CD4-positive, alpha-beta T cell treated with Interferon alpha-2 for 1 hour (primary cell): ENCODE data around the gene EVA1C.

Experiments
- DNase-seq, 2 donors: peaks; one replicate each; pipeline ENCODE4 v3.0.0-alpha.2; 2020 to 2022

EVA1C gene

DNA sequence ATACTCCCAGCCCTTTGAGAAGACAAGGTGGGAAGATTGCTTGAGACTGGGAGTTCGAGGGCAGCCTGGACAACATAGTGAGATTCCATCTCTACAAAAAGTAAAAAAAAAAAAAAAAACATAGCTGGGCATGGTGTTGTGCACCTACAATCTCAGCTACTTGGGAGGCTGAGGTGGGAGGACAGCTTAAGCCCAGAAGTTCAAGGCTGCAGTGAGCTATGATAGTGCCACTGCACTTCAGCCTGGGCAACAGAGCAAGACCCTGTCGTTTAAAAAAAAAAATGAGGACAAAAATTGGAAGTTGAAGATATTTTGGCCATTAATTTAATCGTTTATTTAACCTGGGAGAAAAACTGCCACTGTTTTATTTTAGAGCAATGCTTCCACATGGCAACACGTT lies 20.8 kb upstream of the EVA1C start:
- no peak for DNase-seq

DNA sequence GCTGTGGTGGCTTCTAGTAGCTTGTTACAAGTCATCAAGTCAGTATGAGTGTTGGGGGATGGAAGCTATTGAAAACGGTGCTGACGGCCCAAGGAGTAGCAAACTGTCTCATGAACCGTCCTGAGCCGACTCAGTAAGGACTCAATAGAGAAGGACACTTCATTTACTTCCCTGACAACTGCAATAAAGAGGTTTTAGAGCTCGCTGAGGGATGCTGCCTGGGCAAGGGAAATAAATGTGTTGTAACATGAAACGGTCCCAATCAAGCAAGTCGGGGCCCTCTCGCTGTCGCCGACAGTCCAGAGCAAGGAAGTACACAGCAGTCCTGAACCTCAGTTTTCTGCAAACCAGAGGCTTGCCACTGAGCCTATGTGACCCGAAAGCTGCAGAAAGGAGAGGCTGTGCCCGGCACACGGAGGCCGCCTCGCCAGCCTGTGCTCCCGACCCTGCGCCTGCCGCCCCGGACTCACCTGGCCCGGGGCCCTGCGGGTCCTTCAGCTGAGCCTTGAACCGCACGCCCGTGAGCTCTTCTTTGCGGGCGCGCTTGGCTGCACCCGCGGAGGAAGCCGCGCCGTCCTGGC lies 20.1 kb upstream of the EVA1C start:
- DNase-seq = no peak

DNA sequence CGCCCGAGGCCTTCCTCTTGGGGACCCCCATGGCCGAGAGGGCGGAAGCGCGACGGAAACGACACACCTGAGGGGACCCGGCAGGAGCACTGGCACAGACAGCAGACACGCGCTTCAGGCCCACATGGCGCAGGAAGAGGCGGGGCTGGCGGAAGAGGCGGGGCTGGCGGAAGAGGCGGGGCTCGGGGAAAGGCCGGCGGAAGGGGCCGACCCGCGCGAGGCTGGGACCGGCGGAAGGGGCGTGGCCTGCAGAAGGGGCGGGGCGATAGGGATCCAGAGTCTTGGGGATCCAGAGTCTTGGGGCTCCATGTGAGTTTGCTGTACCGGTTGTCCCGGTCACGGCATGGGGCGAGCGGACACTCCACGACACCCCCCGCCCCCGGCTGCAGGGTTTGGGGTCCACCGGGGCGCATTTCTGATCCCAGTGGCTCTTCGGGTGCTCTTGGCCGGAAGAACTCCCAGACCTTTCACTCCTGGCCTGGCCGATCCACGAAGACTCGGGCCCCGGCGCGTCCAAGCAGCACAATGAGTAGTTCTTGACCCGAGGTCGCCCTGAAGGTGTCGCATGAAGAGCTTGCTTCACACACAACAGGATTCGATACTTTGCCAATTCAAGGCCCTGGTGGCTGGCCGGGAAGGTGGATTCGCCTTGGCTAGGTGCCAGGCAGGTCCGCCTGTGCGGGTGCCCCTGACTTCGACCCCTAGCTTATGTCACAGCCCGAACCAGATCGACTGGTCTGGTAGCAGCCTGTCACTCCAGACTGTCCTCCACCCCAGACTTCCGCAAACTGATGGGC lies 19.4 kb upstream of the EVA1C start, which contains the start of gene URB1:
Gene URB1, minus strand, starts transcription at position 133 of the 797 bp plus-strand sequence. Its CDS starts 102 bp downstream, at position 31.
- DNase-seq = peak; percentile 93 to 96

DNA sequence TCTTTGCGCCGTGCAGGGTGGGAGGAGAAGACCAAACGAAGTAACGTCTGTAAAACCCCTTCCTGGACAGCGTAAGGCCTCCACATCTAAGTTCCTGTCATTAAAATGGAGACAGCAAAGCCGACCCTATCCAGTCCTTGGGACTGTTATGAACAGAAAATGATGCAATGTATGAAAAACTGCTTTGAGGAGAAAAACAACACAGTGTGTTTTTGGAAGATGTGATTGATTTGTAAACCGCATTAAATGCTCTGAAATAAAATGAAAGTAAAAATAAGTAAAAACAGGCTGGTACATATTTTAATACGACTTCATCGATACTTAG lies 18.9 kb upstream of the EVA1C start:
- DNase-seq = no peak

DNA sequence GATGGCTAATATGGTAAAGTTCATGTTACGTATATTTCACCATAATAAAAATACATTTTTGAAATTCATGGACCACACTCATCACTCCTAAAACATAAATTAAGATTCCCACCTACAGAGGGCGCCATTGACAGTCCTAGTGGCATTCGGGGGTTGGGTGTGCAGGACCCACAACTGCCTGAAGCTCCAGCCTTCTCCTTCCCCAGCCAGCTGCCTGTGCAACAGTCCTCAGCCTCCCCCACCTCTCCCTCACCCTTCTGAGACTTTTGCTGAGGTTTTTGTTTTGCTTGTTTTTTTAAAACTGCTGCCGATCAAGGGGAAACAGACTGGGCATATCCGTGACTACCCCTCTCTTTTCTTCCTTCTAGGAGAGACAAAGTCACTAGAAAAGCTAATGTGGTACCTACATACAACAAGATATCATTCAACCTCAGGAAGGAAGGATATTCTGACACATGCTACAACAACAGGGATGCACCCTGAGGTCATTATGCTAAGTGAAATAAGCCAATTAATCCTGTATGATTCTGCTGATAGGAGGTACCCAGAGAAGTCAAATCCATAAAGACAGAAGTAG lies 9.2 kb upstream of the EVA1C start:
- peak; percentile 43 to 81 for DNase-seq

DNA sequence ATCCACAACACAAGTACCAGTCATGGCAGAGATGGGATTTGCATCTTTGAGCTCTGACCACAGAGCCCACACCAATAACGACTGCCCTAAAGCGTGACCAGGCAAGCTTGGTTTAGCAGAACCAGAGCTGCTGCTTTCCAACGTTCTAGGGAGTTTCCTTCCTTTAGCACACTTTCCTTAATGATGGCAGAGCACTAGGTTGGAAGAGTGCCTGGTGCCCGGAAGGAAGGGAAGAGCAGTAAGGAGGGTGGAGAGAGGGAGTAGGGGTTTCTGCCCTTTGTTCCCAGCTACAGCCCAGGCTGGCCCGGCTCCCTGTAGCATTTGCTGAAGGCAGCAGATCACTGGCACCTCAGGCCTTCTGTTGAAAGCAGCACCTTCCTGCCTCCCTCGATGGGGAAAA lies 6.1 kb upstream of the EVA1C start:
- no peak for DNase-seq

DNA sequence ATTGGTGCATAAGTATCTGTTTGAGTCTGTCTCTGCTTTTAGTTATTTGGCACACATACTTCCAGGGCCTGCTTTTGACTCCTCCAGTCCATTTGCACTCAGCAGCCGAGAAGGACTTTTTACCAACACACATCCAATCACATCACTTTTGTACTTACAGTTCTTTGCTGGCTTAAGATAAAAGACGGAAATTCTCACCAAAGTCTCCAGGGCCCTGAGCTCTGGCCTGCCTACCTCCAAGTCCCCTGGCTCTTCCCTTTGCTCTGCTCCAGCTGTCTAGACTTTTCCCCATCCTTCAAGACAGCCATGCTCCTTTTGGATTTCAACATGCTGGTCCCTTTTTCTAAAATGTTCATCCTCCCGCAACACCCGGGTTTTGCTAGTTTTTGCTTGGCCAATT lies 2.2 kb upstream of the EVA1C start:
- no peak for DNase-seq

DNA sequence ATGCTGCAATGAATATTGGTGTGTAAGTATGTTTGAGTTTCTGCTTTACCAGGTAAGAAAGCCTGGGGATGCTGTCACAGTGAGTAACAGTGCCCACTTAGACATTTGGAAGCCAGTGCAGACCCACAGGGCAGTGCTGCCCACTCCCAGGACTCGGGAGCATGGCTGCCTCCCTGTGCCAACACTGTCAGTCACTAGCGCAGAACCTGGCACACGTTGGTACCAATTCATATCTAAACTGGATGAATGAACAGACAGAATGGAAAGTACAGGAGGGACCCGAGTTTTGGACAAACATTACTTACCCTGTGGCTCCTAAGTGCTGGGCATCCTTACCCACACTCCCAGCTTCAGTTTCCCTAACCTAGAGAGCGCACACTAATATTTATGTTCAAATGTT lies 1.6 kb upstream of the EVA1C start:
- DNase-seq = no peak

DNA sequence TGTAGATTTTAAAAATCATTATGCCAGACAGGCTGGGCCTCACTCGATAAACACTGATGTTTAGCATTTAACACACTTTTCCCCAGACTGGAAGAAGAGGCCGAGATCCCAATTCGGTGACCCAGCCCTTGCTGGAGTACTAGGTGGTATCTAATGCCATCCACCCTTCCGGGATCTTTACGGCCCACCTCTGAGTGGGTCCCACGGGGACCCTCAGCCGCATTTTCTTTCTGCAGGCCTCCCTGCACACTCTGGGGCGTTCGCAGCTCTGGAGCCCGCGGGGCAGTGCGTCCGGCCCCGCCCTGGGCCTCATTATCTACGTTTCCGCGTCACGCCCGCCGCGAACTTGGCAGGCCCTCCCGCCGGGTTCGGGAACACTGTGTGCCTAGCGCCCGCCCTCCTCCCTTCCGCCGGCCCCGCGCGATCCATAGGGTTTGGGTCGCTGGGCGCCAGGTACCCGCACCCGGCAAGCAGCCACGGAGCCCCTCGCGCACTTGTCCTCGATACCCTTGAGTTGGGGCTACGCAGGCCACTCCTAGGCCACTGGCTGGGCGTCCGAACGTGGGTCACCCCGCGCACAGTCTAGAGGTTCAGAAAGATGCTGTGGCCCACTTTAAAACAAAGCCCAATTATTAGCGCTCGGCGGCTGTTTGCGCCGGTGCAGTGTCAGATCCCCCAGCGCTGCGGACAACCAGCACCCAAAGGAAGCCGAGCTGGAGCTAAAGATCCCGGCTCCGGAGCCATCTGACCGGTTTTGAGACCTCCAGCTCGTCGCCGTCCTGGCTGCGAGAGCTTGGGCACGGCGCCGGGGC lies 950 bp upstream of the EVA1C start:
- DNase-seq = peak; percentile 32 to 66

DNA sequence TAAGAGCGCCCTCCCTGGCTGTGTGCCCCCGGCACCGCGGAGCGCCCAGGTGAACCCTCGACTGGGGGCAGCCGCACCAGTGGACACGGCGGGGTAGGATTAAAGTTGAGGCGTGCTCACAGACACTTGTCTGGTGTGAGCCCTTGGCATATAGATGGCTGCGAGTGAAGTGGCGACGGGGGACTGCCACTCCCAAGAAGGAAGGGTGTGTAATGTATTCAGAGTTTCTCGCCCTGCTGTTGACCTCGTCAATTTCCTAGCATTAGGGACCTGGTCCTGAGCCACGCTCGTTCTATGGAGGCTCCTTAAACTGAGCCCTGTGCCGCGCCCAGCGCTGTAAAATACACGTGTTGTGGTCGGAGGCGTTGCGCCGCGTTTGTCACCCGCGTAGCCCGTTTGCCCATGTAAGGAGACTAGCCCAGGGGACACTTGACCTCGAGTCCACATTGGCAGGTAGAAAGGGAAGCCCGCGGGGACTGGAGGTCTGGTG lies 554 bp downstream of the EVA1C start:
- no peak for DNase-seq

DNA sequence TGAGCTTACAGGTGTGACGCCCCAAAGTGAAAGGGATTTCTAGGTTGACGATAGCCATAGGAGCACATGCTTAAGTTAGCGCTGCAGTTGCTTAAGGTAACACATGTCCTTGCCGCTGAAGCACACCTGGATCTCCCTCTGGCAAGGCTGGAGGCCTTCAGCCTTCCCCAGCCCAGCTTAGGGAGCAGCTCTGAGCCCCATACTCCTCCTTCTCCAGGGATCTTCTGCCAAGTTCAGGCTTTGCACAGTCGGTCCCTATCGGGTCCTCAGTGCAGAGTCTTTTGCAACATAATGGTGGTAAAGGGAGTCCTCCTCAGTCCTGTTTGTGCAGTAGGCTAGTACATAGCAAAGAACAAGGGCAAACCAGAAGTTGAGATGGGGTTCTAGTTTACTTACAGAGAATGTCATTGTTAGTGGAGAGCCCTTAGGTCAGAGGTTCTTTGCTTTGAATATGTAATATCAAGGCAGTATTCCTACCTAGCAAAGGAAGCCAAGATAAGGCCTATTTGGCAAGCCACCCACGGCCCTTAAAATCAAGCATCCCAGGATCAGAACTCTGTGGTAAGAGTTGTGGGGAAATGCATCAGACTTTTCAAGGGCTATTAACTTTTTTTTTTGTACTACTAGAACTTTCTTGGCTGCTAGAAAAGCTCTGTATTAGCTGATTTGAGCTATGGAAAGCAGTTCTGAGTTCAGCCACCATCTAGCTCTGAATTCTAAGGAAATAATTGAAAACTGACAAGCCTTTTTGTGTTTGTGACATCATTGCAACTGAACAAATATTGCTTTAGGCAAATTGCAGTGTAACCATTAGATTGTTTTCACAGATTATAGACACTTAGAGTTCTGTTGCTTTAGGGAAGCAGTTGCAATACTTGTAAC lies 1.4 kb downstream of the EVA1C start:
- no peak for DNase-seq

DNA sequence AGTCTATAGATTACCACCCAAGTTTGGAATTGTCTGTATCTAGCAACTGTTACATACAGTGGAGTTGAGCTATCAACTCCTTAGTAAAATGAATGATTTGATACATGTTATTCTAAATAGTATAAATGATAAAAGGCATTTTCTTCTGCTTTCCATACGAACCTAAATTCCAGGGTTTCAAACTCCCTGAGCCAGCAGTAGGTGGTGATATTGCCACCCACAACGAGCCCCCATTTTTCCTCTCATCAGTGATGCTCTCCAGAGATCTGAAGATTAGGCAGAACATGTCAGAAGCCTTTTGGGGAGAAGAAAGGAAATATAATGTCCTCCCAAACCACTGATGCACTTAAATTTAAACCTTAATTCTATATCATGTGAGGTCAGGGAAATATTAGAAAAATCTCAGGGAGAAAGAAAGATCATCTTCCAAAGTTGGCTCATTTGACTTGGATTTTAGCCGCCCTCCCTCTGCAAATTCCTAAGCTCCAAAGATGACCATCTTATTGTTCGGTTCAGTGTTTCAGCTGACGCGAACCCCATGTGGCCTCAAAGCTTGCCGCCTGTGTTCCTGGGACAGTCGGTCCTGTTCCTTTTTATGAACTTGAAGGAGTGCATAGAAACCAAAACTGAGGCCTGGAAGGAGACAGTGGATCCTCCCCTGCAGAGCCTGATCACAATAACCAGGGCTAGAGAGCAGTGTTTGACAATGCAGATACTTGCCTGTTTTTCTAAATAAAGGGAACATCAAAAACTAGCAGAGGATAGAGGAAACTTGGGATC lies 2.3 kb downstream of the EVA1C start:
- DNase-seq = no peak

DNA sequence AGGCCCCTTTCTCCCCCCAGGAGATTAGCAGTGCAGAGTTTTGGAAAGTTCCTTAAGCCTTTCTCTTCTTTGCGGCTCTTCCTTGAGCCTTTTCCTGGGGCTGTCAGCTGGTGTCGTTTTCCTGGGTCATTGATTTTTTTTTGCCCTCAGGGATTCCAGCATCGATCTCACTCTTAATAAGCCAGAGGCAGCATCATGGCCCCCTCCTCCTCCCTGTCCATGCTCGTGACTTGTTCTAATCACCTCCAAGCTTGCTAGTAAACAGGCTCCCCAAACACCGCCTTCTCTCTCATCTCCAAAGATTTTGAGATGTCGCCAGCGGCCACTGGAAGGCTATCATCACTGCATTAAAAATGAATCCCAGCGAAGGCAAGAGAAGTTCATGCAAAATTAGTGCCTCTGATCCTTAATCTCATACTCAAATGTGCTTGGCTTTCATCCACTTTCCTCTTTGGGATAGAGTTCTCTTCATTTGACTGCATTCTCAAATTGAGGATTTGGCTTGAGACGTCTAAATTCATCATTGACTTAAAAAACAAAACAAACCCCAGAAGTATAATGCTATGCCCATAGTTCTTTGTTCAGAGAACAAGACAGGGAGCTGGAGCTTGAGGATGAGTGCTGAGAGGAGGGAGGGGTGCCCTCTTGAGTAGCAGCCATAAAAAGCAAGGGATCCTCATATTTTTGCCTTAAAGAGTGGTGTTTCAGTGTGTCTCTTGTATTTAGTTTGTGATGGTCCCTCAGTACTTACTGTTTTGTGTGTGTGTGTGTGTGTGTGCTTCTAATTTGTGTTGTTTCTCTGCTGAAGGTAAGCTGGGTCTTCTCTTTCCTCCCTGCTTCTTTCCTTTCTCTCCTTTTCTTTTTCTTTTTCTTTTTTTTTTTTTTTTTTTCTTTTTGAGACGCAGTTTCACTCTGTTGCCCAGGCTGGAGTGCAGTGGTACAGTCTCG lies 3.2 kb downstream of the EVA1C start:
- DNase-seq = no peak

DNA sequence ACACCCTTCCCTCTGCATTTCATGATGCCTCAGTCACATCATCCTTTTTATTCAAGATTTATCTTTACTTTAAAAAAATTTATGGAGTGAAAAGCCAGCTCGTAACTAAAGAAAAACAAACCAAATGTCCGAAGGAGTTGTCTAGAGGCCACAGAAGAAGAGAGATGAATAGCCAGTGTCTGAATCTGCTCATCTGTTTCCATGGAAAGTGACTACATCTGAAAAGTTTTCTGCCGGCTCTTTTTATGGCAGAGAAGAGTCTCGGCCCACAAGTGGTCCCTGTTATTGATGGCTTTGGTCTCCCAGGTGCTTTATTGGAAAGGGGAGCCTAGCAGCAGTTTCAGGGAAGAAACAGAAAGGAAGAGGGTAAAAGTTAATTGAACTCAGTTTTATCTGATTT lies 5.6 kb downstream of the EVA1C start:
- DNase-seq = no peak

DNA sequence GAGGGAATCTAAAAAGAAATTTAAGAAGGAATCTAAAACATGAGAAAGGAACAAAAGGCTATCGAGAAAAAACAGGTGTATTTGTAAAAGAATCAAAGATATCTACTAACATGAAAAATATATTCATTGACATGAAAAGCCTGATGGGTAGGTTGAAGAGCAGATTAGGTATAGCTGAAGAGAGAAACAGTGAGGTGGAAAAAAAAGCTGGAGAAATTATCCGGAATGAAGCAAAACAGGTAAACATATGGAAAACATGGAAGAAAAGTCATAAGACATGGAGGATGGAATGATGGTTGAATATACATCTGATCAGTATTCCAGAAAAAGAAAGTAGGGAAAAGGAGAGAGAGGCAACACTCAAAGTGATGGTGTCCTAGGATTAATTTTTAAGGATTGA lies 9.6 kb downstream of the EVA1C start:
- DNase-seq = no peak

DNA sequence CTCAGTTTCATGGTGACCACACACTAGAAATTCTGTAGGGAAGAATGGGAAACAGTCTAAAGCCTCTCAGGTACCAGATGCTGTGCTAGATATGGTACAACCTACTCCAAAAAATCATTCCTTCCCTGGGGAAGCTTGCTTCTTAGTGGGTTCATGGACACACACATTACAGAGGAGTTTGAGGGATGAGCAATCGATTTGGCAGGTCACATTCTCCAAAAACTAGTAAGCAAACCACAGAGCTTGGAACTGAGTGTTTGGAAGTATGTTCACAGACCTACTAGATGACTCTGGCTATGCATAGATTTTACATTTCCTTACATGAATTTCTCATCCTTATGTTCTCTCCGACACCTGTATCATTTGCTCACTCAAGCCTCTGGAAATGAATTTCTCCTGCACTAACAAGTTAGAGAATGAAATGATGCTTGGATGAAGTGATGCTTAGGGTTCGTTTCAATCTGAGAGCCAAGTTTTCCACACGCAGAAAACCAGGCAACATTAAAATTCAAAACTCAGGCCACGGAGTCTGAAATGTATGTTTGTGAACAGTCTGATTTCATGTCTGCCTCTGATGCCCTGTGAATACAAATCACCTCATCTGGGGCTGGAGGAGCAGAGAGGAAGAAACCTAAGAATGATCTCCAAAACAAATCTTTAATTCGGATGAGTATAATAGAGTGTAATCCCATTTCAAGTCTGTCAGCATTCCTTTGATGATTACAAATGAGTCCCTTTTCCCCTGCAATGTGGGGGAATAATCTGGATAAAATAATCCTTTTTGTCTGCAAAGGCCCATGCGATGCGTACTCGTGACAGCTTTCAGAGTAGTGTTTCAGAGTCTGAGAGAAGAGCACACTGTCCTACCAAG lies 11.0 kb downstream of the EVA1C start:
- DNase-seq = no peak

DNA sequence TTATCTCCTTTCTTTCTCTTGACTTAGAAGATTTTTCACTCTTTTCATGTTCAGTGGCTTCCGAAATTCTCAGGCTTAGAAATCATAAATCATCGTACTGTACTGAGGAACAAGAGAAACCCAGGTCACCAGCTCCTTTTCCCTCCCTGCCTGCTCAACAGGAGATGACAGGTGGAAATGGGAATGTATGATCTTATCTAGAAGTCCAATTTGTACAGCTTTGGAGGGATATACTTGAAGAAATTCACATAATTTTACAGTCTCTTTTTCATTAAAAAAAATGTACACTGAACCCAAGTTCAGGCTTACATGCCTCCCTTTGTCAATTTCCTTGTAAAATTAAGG lies 11.7 kb downstream of the EVA1C start:
- no peak for DNase-seq

DNA sequence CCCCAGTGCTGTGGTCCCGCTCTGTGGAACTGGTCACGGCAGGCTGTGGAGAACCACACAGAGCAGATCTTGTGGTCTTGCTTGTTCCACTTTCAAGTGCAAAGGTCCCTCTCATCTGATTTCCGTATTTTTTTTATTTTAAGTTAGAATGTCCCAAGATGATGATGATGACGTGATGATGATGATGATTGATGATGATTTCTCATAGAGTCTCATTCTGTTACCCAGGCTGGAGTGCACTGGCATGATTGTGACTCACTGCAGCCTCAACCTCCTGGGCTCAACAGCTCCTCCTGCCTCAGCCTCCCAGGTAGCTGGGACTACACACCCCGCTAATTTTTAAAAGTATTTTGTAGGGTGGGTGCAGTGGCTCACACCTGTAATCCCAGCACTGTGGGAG lies 12.2 kb downstream of the EVA1C start:
- no peak for DNase-seq

DNA sequence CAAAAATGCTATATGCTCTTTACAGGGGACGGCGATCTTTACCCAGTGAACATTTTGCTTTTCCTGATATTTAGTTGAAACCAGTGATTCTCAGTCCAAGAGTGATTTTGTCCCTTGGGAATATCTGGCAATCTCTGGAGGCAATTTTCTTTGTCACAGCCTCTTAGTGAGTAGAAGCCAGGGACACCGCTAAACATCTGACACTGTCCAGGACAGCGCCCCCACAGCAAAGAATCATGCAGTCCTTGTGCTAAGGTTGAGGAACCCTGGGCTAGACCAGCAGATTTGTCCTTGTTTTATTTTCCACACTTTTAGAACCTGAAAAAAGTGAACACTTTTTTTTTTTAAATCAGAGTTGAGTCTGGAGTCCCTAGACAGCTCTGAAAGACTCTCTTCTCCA lies 13.1 kb downstream of the EVA1C start:
- no peak for DNase-seq

DNA sequence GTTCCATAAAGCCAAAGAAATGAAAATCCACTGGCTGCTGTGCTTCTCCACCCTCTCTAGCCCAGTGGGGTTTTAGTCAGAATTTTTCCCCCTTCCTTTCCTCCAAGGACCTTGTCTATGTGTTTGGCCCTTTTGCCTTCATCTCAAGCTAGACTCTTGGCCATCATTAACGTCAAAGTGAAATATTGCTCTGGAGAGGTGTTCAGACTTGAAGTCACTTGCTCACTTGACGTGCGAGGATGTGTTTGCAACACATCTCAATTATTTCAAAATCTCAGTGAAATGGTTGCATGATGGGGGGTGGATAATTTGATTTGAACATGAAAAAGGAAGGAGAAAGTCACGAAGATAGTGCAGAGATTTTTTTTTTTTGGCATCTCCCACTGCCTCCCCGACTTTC lies 13.6 kb downstream of the EVA1C start:
- no peak for DNase-seq
